Ovary (tissue), 9 donors: ENCODE results near the gene MINDY3. TPM values are rescaled to one million over a fixed set of nuclear protein-coding genes. Genes with fewer than 3 reads are reported as not detected.

Experiments
- DNase-seq, 5 donors: peaks; one replicate each; pipeline ENCODE4 v3.0.0-alpha.2; 2019 to 2020
- H3K27ac ChIP-seq, 2 donors: fragments of 200-600 bp; one replicate each; pipeline versions ENCODE4 v1.5.1 to v1.8.0; 2019 to 2022
- H3K27me3 ChIP-seq: fragments of 200-600 bp; one replicate; pipeline ENCODE4 v1.8.0; 2022
- H3K36me3 ChIP-seq: fragments of 200-600 bp; sonication (generic); one replicate; pipeline ENCODE4 v1.5.1; 2019
- H3K4me1 ChIP-seq: one replicate; pipeline ENCODE4 v1.8.1; 2013; ENCODE audit warnings: mild to moderate bottlenecking, moderate library complexity; ENCODE audit not compliant: insufficient read depth
- H3K4me3 ChIP-seq: fragments of 200-600 bp; sonication (generic); one replicate; pipeline ENCODE4 v1.5.1; 2017
- H3K9me3 ChIP-seq, 2 donors: fragments of 200-600 bp in 1 of 2; sonication (generic) in 1 of 2; one replicate each; pipeline versions ENCODE4 v1.5.1 to v1.8.1; 2013 to 2019; ENCODE audit warnings: mild to moderate bottlenecking in 1 of 2, moderate library complexity in 1 of 2
- CTCF ChIP-seq, 3 donors: fragments of 450-650 bp in 2 of 3; fragments of 200-600 bp in 1 of 3; IDR thresholded peaks; one replicate each; pipeline versions ENCODE4 v1.5.1 to v1.8.0; 2016 to 2022; ENCODE audit warnings: antibody characterized with exemption in 3 of 3, mild to moderate bottlenecking in 1 of 3
- EP300 ChIP-seq: sonication (generic); formaldehyde crosslinking; IDR thresholded peaks from one replicate; pipeline ENCODE4 v1.6.1; 2017; ENCODE audit warnings: antibody characterized with exemption
- POLR2A ChIP-seq: fragments of 450-650 bp; IDR thresholded peaks from one replicate; pipeline ENCODE4 v1.6.1; 2017; ENCODE audit warnings: antibody characterized with exemption, mild to moderate bottlenecking, moderate library complexity
- WGBS, 3 donors: extraction: QIAGEN DNeasy Blood & Tissue Kit in 1 of 3; methylation state at CpG; one replicate each; pipeline versions ENCODE4 v1.1.5 to v1.1.7; 2013 to 2017; 5-methylcytosine and 5-hydroxymethylcytosine counted together
- intact Hi-C, 4 donors: fragments of 100-400 bp; cut with DNase I; formaldehyde crosslinking; loops; one replicate each; pipeline versions ENCODE4 v1.11.0 to v1.15.1; 2022 to 2023
- polyA plus RNA-seq, 2 donors: library from polyadenylated mRNA; stranded (reverse); fragments of 200-250 nt in 1 of 2; fragments of 350-450 nt in 1 of 2; fragmentation: Illumina TruSeq in 1 of 2; extraction: RNeasy Lipid Tissue Mini Kit (QIAGEN cat#74804) in 1 of 2; gene quantifications; one replicate each; pipeline ENCODE4 v1.2.3, GENCODE V29; 2013 to 2014
- total RNA-seq, 7 donors: library from RNA; depleted of rRNA in 2 of 7; stranded (reverse); fragments of >200 nt in 2 of 7; fragmentation: NEBNext Ultra II Directional in 3 of 7; extraction: Animal tissue kit (Norgen Biotek cat#: 25700) in 3 of 7; gene quantifications; one replicate each; pipeline versions ENCODE4 v1.1.0 to v1.2.4, GENCODE V29; 2016 to 2023
- donor health status: DM: no; HTN: no; CAD: no; lungs with moderate emphysema.
- donor health status: DM: no; HTN: no; CAD: no.
- donor health status: Bipolar disorder and iron deficiency.
- donor health status: DM: yes; HTN: yes; CAD: no.
- donor health status: DM: no; HTN: no; CAD: no.
- donor health status: DM: yes; HTN: yes; CAD: no.

Gene MINDY3
- total and polyA plus RNA-seq, 9 donors, result 15.7 to 43.3 (median 31.6) TPM

- 96 to 99% (median 96%) methylated on average over 5 of the region's 5 CpGs for WGBS, 3 donors
- no peak for DNase-seq
- no peak for TF ChIP-seq POLR2A
- no peak for TF ChIP-seq CTCF (IDR thresholded peaks at IDR 0.05)
- TF ChIP-seq EP300, result no peak
- Histone ChIP-seq H3K4me1 (peaks cover 5% of the 10 kb centered on the region), H3K27me3 (no peaks in the 10 kb centered on the region), H3K27ac (no peak overlapping the region), H3K4me3 (no peak overlapping the region), H3K36me3 (no peaks in the 10 kb centered on the region), H3K9me3 (no peaks in the 10 kb centered on the region)
- intact Hi-C loops, result loop anchor here in 1 of 4 donors (10.0 kb wide), 1 partner anchor 49 kb away; no protein-coding TSS in a partner anchor
Observed at GRCh38 chr10:15793664-15794063, 66.6 kb downstream of the MINDY3 start.

- 89 to 96% (median 95%) methylated on average over 4 of the region's 4 CpGs for WGBS, 3 donors
- no peaks in the 10 kb centered on the region for H3K36me3 ChIP-seq
- H3K4me3 ChIP-seq, result no peak overlapping the region
- peaks cover 5% of the 10 kb centered on the region for H3K4me1 ChIP-seq
- H3K9me3 ChIP-seq, result no peaks in the 10 kb centered on the region
- no peaks in the 10 kb centered on the region for H3K27me3 ChIP-seq
- no peak for TF ChIP-seq POLR2A
- no peak for TF ChIP-seq CTCF (IDR thresholded peaks at IDR 0.05)
- no peak for TF ChIP-seq EP300
- no peak overlapping the region for H3K27ac ChIP-seq
- DNase-seq, result no peak
- intact Hi-C loops, result loop anchor here in 1 of 4 donors (10.0 kb wide), 1 partner anchor 48 kb away; no protein-coding TSS in a partner anchor
Observed at GRCh38 chr10:15792777-15793176, 67.5 kb downstream of the MINDY3 start.

- intact Hi-C loops, result loop anchor here in 1 of 4 donors (2.0 to 10.0 kb wide), 2 partner anchors 47 to 53 kb away; no protein-coding TSS in a partner anchor
- H3K4me3 ChIP-seq, result no peak overlapping the region
- peaks cover 5% of the 10 kb centered on the region for H3K4me1 ChIP-seq
- DNase-seq, result peak in 4 of 5 donors; percentile 17 to 36 (median 24)
- TF ChIP-seq POLR2A (no peak), EP300 (no peak), CTCF (IDR thresholded peaks at IDR 0.05) (no peak)
- no peaks in the 10 kb centered on the region for H3K27me3 ChIP-seq
- H3K27ac ChIP-seq, result peak overlapping the region in 1 of 2 donors; percentile 68
- no peaks in the 10 kb centered on the region for H3K9me3 ChIP-seq
- H3K36me3 ChIP-seq, result no peaks in the 10 kb centered on the region
- WGBS, 3 donors, result 44 to 62% (median 49%) methylated on average over 2 of the region's 2 CpGs
Observed at GRCh38 chr10:15791816-15792524, 68.3 kb downstream of the MINDY3 start.

- intact Hi-C loops, result loop anchor here in 1 of 4 donors (2.0 to 10.0 kb wide), 2 partner anchors 45 to 55 kb away; no protein-coding TSS in a partner anchor
- peak overlapping the region in 1 of 2 donors; percentile 68 for H3K27ac ChIP-seq
- peaks cover 5% of the 10 kb centered on the region for H3K4me1 ChIP-seq
- no peak for TF ChIP-seq CTCF (IDR thresholded peaks at IDR 0.05)
- 11 to 22% (median 16%) methylated on average over 1 of the region's 1 CpG for WGBS, 3 donors
- H3K36me3 ChIP-seq, result no peaks in the 10 kb centered on the region
- H3K4me3 ChIP-seq, result no peak overlapping the region
- H3K9me3 ChIP-seq, result no peaks in the 10 kb centered on the region
- peak in 1 of 5 donors; percentile 45 for DNase-seq
- no peaks in the 10 kb centered on the region for H3K27me3 ChIP-seq
Observed at GRCh38 chr10:15789793-15790525, 70.3 kb downstream of the MINDY3 start.
